SK-N-MC (cell line): ENCODE measurements around the gene SLC35D2.

ENCODE experiments used
- EZH2 ChIP-seq: fragments of 200-600 bp; sonication (generic); IDR thresholded peaks from one replicate; pipeline ENCODE4 v1.6.1; 2017; ENCODE audit warnings: antibody characterized with exemption
- FOXP2 ChIP-seq: optimal IDR thresholded peaks from 2 replicates; pipeline ENCODE3; 2011; ENCODE audit warnings: mild to moderate bottlenecking, moderate library complexity; ENCODE audit not compliant: insufficient read depth; ENCODE audit errors: extremely low read length, control extremely low read depth
- POLR2AphosphoS5 ChIP-seq: IDR thresholded peaks from 2 replicates; pipeline ENCODE4 v1.6.1; 2012; ENCODE audit warnings: mild to moderate bottlenecking, low read depth, low read length, borderline replicate concordance

GRCh38 chr9:96413302-96414221, 30.1 kb upstream of the SLC35D2 start:
- TF ChIP-seq EZH2 (no peak), POLR2AphosphoS5 (no peak), FOXP2 (no peak)
